IPS-18a (cell line): ENCODE measurements around the gene SEC24C.
A peak's percentile ranks its signal among the peaks of the same experiment; 100 is the strongest.

Experiments used
- H3K27ac ChIP-seq: one replicate; pipeline ENCODE4 v1.5.1; 2013; ENCODE audit warnings: low read length
- H3K27me3 ChIP-seq: one replicate; pipeline ENCODE4 v1.6.1; 2013; ENCODE audit warnings: mild to moderate bottlenecking, low read length; ENCODE audit not compliant: control insufficient read depth, insufficient read depth
- H3K36me3 ChIP-seq: one replicate; pipeline ENCODE4 v1.6.1; 2013; ENCODE audit warnings: low read depth, low read length; ENCODE audit not compliant: control insufficient read depth
- H3K4me1 ChIP-seq: one replicate; pipeline ENCODE4 v1.6.1; 2013; ENCODE audit warnings: low read depth, low read length; ENCODE audit not compliant: control insufficient read depth
- H3K4me3 ChIP-seq: one replicate; pipeline ENCODE4 v1.5.1; 2013; ENCODE audit warnings: low read length
- H3K9ac ChIP-seq: one replicate; pipeline ENCODE4 v1.6.1; 2013; ENCODE audit warnings: mild to moderate bottlenecking, low read length, moderate library complexity
- H3K9me3 ChIP-seq: one replicate; pipeline ENCODE4 v1.6.1; 2013; ENCODE audit warnings: low read depth, low read length; ENCODE audit not compliant: control insufficient read depth

The SEC24C gene

GRCh38 chr10:73761781-73762180, 17.6 kb downstream of the SEC24C start:
- H3K9ac ChIP-seq, result no peak overlapping the region
- H3K9me3 ChIP-seq, result no peaks in the 10 kb centered on the region
- no peaks in the 10 kb centered on the region for H3K27me3 ChIP-seq
- H3K27ac ChIP-seq, result no peak overlapping the region
- no peaks in the 10 kb centered on the region for H3K4me1 ChIP-seq
- no peak overlapping the region for H3K4me3 ChIP-seq
- H3K36me3 ChIP-seq, result peaks cover 66% of the 10 kb centered on the region

DNA sequence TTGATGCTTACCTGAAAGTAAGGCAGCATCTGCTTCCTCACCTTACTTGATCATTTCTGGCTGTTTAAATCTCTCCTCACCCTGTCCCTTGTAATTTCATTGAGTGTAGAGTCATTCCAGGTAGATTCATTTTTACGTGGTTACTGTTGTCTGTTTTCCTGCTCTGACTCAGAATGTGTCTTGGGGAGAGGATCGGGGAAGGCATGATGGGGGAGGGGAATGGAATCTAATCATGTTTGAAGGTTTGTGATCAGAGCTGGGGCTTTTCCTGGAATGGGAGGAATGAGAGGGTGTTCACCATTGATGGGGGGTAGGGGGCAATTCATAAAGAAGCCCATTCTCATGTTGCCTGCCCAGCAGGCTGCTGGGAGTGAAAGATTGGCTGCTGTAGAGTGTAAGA, 18.7 kb downstream of the SEC24C start:
- H3K4me1 ChIP-seq, result no peaks in the 10 kb centered on the region
- H3K9ac ChIP-seq, result no peak overlapping the region
- no peaks in the 10 kb centered on the region for H3K9me3 ChIP-seq
- no peaks in the 10 kb centered on the region for H3K27me3 ChIP-seq
- no peak overlapping the region for H3K27ac ChIP-seq
- peaks cover 68% of the 10 kb centered on the region for H3K36me3 ChIP-seq
- no peak overlapping the region for H3K4me3 ChIP-seq

- Histone ChIP-seq H3K36me3 (peaks cover 68% of the 10 kb centered on the region), H3K4me1 (no peaks in the 10 kb centered on the region), H3K27ac (no peak overlapping the region), H3K9me3 (no peaks in the 10 kb centered on the region), H3K27me3 (no peaks in the 10 kb centered on the region), H3K9ac (no peak overlapping the region), H3K4me3 (no peak overlapping the region)
Observed at GRCh38 chr10:73763343-73763742, 19.2 kb downstream of the SEC24C start.

DNA sequence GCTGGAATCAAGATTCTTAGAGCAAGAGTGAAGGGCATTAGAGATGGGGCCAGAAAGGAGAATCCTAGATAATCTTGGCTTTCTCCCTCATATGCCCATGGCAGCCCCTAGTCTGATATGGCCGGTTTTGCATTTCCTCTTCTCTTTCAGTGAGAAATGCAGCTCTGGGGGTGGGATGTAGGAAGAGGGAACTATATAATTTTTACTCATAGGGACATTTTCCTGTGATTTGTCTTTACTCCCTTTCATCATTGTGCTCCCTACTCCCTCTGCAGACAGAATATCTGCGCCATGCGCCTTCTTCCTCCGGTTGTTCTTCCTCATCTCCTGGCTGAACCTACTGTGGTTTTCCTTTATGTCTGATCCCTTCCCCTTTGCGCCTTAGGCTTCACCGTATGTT, 20.9 kb downstream of the SEC24C start:
- H3K27ac ChIP-seq, result no peak overlapping the region
- H3K9ac ChIP-seq, result no peak overlapping the region
- no peaks in the 10 kb centered on the region for H3K27me3 ChIP-seq
- no peaks in the 10 kb centered on the region for H3K9me3 ChIP-seq
- no peaks in the 10 kb centered on the region for H3K4me1 ChIP-seq
- no peak overlapping the region for H3K4me3 ChIP-seq
- H3K36me3 ChIP-seq, result peaks cover 75% of the 10 kb centered on the region

DNA sequence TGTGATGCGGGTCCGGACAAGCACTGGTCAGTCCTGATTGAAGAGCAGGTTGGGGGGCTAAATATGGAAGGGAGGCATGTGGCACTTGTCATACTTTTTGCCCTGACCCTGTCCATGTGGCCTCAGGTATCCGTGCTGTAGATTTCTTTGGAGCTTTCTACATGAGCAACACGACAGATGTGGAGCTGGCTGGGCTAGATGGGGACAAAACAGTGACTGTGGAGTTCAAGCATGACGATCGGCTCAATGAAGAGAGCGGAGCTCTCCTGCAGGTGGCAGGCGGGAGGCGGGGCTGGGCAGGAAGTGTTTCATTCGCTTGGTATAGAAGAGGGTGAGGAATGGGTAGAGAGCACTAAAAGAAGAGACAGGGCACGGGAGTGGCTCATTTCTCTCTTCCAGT, 24.7 kb downstream of the SEC24C start:
- H3K27ac ChIP-seq, result no peak overlapping the region
- no peak overlapping the region for H3K4me3 ChIP-seq
- no peaks in the 10 kb centered on the region for H3K27me3 ChIP-seq
- H3K36me3 ChIP-seq, result peaks cover 52% of the 10 kb centered on the region
- H3K9me3 ChIP-seq, result no peaks in the 10 kb centered on the region
- peaks cover 8% of the 10 kb centered on the region for H3K4me1 ChIP-seq
- H3K9ac ChIP-seq, result no peak overlapping the region

DNA sequence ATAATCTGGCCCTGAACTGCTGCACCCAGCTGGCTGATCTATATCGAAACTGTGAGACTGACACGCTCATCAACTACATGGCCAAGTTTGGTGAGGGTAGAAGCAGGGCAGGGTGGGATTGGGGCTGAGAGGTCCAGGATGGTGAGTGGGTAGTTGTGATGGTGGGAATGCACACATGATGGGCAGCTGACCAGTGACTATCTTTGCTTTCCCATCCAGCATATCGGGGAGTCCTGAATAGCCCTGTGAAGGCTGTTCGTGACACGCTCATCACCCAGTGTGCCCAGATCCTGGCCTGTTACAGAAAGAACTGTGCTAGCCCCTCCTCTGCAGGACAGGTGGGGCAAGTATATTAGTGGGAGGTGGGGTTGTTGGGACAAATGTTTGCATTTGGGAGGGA, 25.2 kb downstream of the SEC24C start:
- H3K27ac ChIP-seq, result no peak overlapping the region

DNA sequence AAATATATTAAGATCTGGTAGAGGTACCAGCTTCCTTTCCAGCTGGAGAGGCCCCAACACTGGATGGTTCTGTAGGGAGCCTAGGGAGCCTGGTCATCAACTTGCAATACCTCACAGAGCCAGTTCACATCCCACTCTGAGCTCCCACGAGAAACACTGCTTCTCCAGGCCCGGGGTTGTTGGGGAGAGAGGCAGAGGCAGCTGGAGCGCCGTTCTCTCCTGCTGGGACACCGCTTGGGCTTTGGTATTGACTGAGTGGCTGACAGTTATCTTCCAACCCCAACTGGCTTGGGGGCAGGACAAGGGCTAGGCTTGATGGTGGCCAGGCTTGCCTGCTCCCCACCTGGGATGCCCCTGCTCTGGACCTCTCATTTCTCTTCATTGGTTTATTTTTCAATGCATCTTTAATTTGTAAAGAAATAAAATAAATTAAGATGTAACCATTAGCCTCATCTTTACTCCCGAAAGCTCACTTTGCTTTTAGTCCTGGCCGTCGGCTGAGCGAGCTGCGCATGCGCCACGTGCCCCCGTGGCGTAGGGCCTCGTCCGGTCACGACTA, 27.6 kb downstream of the SEC24C start:
- Histone ChIP-seq H3K27ac (no peak overlapping the region), H3K9ac (peak overlapping the region; percentile 67), H3K36me3 (peaks cover 34% of the 10 kb centered on the region), H3K27me3 (no peaks in the 10 kb centered on the region), H3K9me3 (no peaks in the 10 kb centered on the region), H3K4me3 (peak overlapping the region; percentile 87), H3K4me1 (peaks cover 10% of the 10 kb centered on the region)

More for the DNA sequence above, 25.2 kb downstream of the SEC24C start:
- Histone ChIP-seq H3K4me1 (peaks cover 10% of the 10 kb centered on the region), H3K9me3 (no peaks in the 10 kb centered on the region), H3K36me3 (peaks cover 51% of the 10 kb centered on the region), H3K9ac (no peak overlapping the region), H3K27me3 (no peaks in the 10 kb centered on the region), H3K4me3 (no peak overlapping the region)

- Histone ChIP-seq H3K9ac (peak overlapping the region; percentile 67), H3K36me3 (peaks cover 32% of the 10 kb centered on the region), H3K9me3 (no peaks in the 10 kb centered on the region), H3K27me3 (no peaks in the 10 kb centered on the region), H3K4me1 (peaks cover 10% of the 10 kb centered on the region), H3K27ac (no peak overlapping the region), H3K4me3 (peak overlapping the region; percentile 87)
Observed at GRCh38 chr10:73772281-73773151, 28.3 kb downstream of the SEC24C start.

- Histone ChIP-seq H3K9me3 (no peaks in the 10 kb centered on the region), H3K27me3 (no peaks in the 10 kb centered on the region), H3K27ac (no peak overlapping the region), H3K36me3 (peaks cover 32% of the 10 kb centered on the region), H3K9ac (peak overlapping the region; percentile 67), H3K4me1 (peaks cover 10% of the 10 kb centered on the region), H3K4me3 (peak overlapping the region; percentile 87)
Observed at GRCh38 chr10:73773152-73773879, 29.1 kb downstream of the SEC24C start.

GRCh38 chr10:73774637-73775036, 30.5 kb downstream of the SEC24C start:
- H3K27ac ChIP-seq, result no peak overlapping the region
- no peak overlapping the region for H3K4me3 ChIP-seq

DNA sequence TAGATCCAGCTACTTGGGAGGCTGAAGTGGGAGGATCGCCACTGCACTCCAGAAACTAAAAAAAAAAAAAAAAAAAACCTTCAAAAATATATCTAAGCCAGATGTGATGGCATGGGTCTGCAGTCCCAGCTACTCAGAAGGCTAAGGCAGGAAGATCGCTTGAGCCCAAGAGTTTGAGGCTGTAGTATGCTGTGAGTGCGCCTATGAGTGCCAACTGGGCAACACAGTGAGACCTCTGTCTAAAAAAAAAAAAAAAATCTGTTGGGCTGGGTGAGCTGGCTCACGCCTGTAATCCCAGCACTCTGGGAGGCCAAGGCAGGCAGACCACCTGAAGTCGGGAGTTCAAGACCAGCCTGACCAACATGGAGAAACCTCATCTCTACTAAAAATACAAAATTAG, 34.8 kb downstream of the SEC24C start:
- Histone ChIP-seq H3K4me1 (peaks cover 6% of the 10 kb centered on the region), H3K9me3 (no peaks in the 10 kb centered on the region), H3K4me3 (no peak overlapping the region), H3K27ac (no peak overlapping the region), H3K27me3 (no peaks in the 10 kb centered on the region), H3K9ac (no peak overlapping the region), H3K36me3 (peaks cover 10% of the 10 kb centered on the region)

More at GRCh38 chr10:73774637-73775036, 30.5 kb downstream of the SEC24C start:
- Histone ChIP-seq H3K9me3 (no peaks in the 10 kb centered on the region), H3K9ac (no peak overlapping the region), H3K4me1 (peaks cover 10% of the 10 kb centered on the region), H3K36me3 (peaks cover 27% of the 10 kb centered on the region), H3K27me3 (no peaks in the 10 kb centered on the region)
